Esophagus (tissue), 2 donors: Measurements from ENCODE around the gene LRP1B. TPM values are rescaled to one million over a fixed set of nuclear protein-coding genes. Genes with fewer than 3 reads are reported as not detected.

Experiments used
- H3K27ac ChIP-seq, 2 donors: one replicate each; pipeline ENCODE4 v1.5.1; 2013; ENCODE audit warnings: low read depth in 2 of 2, mild to moderate bottlenecking in 2 of 2, inconsistent platforms in 1 of 2, low read length in 1 of 2, moderate library complexity in 1 of 2
- H3K27me3 ChIP-seq, 2 donors: one replicate each; pipeline ENCODE4 v1.6.1; 2013; ENCODE audit warnings: low read length in 2 of 2, control low read depth in 1 of 2, mild to moderate bottlenecking in 1 of 2; ENCODE audit not compliant: insufficient read depth in 2 of 2, control insufficient read depth in 1 of 2
- H3K36me3 ChIP-seq, 2 donors: one replicate each; pipeline ENCODE4 v1.6.1; 2013; ENCODE audit warnings: low read length in 1 of 2; ENCODE audit not compliant: control insufficient read depth in 2 of 2, insufficient read depth in 2 of 2
- H3K4me1 ChIP-seq, 2 donors: one replicate each; pipeline ENCODE4 v1.6.1; 2013; ENCODE audit warnings: low read length in 1 of 2; ENCODE audit not compliant: control insufficient read depth in 2 of 2, insufficient read depth in 2 of 2
- H3K4me3 ChIP-seq, 2 donors: one replicate each; pipeline ENCODE4 v1.5.1; 2013; ENCODE audit warnings: low read length in 2 of 2, mild to moderate bottlenecking in 2 of 2, low read depth in 1 of 2, moderate library complexity in 1 of 2
- H3K9me3 ChIP-seq, 2 donors: one replicate each; pipeline ENCODE4 v1.6.1; 2013; ENCODE audit warnings: mild to moderate bottlenecking in 2 of 2, low read depth in 1 of 2, low read length in 1 of 2, moderate library complexity in 1 of 2; ENCODE audit not compliant: control insufficient read depth in 2 of 2, insufficient read depth in 1 of 2
- WGBS, 2 donors: extraction: QIAGEN DNeasy Blood & Tissue Kit; methylation state at CpG; one replicate each; pipeline ENCODE4 v1.1.7; 2013; 5-methylcytosine and 5-hydroxymethylcytosine counted together
- polyA plus RNA-seq, 2 donors: library from polyadenylated mRNA; stranded (reverse); fragments of 200-250 nt; gene quantifications; one replicate each; pipeline ENCODE4 v1.2.3, GENCODE V29; 2013
- donor health status: healthy with polysubstance abuse.
- donor health status: Bipolar disorder and iron deficiency.

LRP1B gene
- polyA plus RNA-seq, 2 donors, result 0.02 to 0.10 TPM

- no peaks in the 10 kb centered on the region for H3K27me3 ChIP-seq
- H3K4me1 ChIP-seq, result no peaks in the 10 kb centered on the region
- H3K27ac ChIP-seq, result no peak overlapping the region
- no peaks in the 10 kb centered on the region for H3K36me3 ChIP-seq
- H3K9me3 ChIP-seq, result no peaks in the 10 kb centered on the region
- no peak overlapping the region for H3K4me3 ChIP-seq
- WGBS, 2 donors, result 54 to 55% methylated on average over 3 of the region's 3 CpGs
These were observed 814.7 kb downstream of the LRP1B start for GRCh38 chr2:141316103-141316502.

GRCh38 chr2:141313972-141314371 lies 816.8 kb downstream of the LRP1B start:
- no peak overlapping the region for H3K4me3 ChIP-seq
- no peaks in the 10 kb centered on the region for H3K9me3 ChIP-seq
- H3K27me3 ChIP-seq, result no peaks in the 10 kb centered on the region
- no peak overlapping the region for H3K27ac ChIP-seq
- 94 to 95% methylated on average over 4 of the region's 4 CpGs for WGBS, 2 donors
- H3K36me3 ChIP-seq, result no peaks in the 10 kb centered on the region
- no peaks in the 10 kb centered on the region for H3K4me1 ChIP-seq

- Histone ChIP-seq H3K4me1 (no peaks in the 10 kb centered on the region), H3K9me3 (no peaks in the 10 kb centered on the region), H3K36me3 (no peaks in the 10 kb centered on the region), H3K4me3 (no peak overlapping the region), H3K27me3 (no peaks in the 10 kb centered on the region), H3K27ac (no peak overlapping the region)
These were observed 819.4 kb downstream of the LRP1B start for GRCh38 chr2:141311430-141311829.

- Histone ChIP-seq H3K36me3 (no peaks in the 10 kb centered on the region), H3K9me3 (no peaks in the 10 kb centered on the region), H3K27ac (no peak overlapping the region), H3K4me1 (no peaks in the 10 kb centered on the region), H3K4me3 (no peak overlapping the region), H3K27me3 (no peaks in the 10 kb centered on the region)
These were observed 824.4 kb downstream of the LRP1B start for GRCh38 chr2:141306368-141306767.

- Histone ChIP-seq H3K9me3 (no peaks in the 10 kb centered on the region), H3K27ac (no peak overlapping the region), H3K36me3 (no peaks in the 10 kb centered on the region), H3K4me1 (no peaks in the 10 kb centered on the region), H3K27me3 (no peaks in the 10 kb centered on the region), H3K4me3 (no peak overlapping the region)
- 64 to 78% methylated on average over 2 of the region's 2 CpGs for WGBS, 2 donors
These were observed 829.3 kb downstream of the LRP1B start for GRCh38 chr2:141301551-141301950.

- no peak overlapping the region for H3K27ac ChIP-seq
- no peaks in the 10 kb centered on the region for H3K4me1 ChIP-seq
- 83% methylated on average over 4 of the region's 4 CpGs for WGBS, 2 donors
- no peaks in the 10 kb centered on the region for H3K36me3 ChIP-seq
- H3K4me3 ChIP-seq, result no peak overlapping the region
- no peaks in the 10 kb centered on the region for H3K9me3 ChIP-seq
- H3K27me3 ChIP-seq, result no peaks in the 10 kb centered on the region
These were observed 850.8 kb downstream of the LRP1B start for GRCh38 chr2:141280037-141280436.

- H3K4me1 ChIP-seq, result no peaks in the 10 kb centered on the region
- no peaks in the 10 kb centered on the region for H3K9me3 ChIP-seq
- no peaks in the 10 kb centered on the region for H3K27me3 ChIP-seq
- H3K4me3 ChIP-seq, result no peak overlapping the region
- H3K36me3 ChIP-seq, result no peaks in the 10 kb centered on the region
- no peak overlapping the region for H3K27ac ChIP-seq
- 74 to 79% methylated on average over 2 of the region's 2 CpGs for WGBS, 2 donors
These were observed 859.5 kb downstream of the LRP1B start for GRCh38 chr2:141271346-141271745.

GRCh38 chr2:141264848-141265247 lies 866.0 kb downstream of the LRP1B start:
- peaks cover 0 to 2% of the 10 kb centered on the region in 2 donors for H3K9me3 ChIP-seq
- no peak overlapping the region for H3K27ac ChIP-seq
- H3K4me1 ChIP-seq, result no peaks in the 10 kb centered on the region
- H3K4me3 ChIP-seq, result no peak overlapping the region
- H3K27me3 ChIP-seq, result no peaks in the 10 kb centered on the region
- H3K36me3 ChIP-seq, result no peaks in the 10 kb centered on the region
- 85 to 86% methylated on average over 10 of the region's 10 CpGs for WGBS, 2 donors

GRCh38 chr2:141260911-141261310 lies 869.9 kb downstream of the LRP1B start:
- Histone ChIP-seq H3K36me3 (no peaks in the 10 kb centered on the region), H3K4me1 (no peaks in the 10 kb centered on the region), H3K27ac (no peak overlapping the region), H3K9me3 (peaks cover 0 to 2% of the 10 kb centered on the region in 2 donors), H3K27me3 (no peaks in the 10 kb centered on the region), H3K4me3 (no peak overlapping the region)
- WGBS, 2 donors, result 56 to 67% methylated on average over 1 of the region's 1 CpG

- no peak overlapping the region for H3K27ac ChIP-seq
- WGBS, 2 donors, result 87% methylated on average over 3 of the region's 3 CpGs
- no peaks in the 10 kb centered on the region for H3K27me3 ChIP-seq
- H3K9me3 ChIP-seq, result no peaks in the 10 kb centered on the region
- H3K4me3 ChIP-seq, result no peak overlapping the region
- H3K4me1 ChIP-seq, result no peaks in the 10 kb centered on the region
- no peaks in the 10 kb centered on the region for H3K36me3 ChIP-seq
These were observed 871.1 kb downstream of the LRP1B start for GRCh38 chr2:141259683-141260082.
